Fibroblast of mammary gland (primary cell): ENCODE measurements around the gene TOPBP1.

Source experiments
- DNase-seq: peaks from one replicate; pipeline ENCODE4 v3.0.0-alpha.2; 2010; ENCODE audit warnings: low read depth
- H3K4me3 ChIP-seq: 2 replicates; pipeline ENCODE4 v1.5.1; 2011; ENCODE audit warnings: low read depth, mild to moderate bottlenecking, low read length, moderate library complexity; ENCODE audit not compliant: control insufficient read depth
- CTCF ChIP-seq: conservative IDR thresholded peaks from 2 replicates; pipeline ENCODE4 v1.5.1; 2011; ENCODE audit warnings: low read depth, low read length, inconsistent platforms; ENCODE audit not compliant: control insufficient read depth, insufficient read depth

The TOPBP1 gene

DNA sequence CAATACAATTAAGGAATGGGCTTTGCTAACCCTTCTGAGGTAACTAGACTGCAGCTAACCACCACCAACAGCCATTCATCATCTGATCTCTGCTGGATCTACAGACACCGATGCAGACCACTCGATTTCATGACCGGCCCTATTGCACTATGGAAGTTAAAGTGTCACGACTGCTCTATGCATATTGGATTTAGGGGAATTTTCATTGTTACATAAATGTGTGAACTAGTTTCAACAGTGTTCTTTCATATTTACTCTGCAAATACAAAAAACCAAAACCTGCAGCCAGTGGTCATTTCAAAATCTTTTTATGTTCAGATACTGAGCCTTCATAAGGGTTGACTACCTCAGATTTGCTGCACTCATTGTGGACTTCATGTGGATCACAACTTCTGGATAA lies 73.7 kb downstream of the TOPBP1 start:
- DNase-seq: no peak
- no peak for TF ChIP-seq CTCF

DNA sequence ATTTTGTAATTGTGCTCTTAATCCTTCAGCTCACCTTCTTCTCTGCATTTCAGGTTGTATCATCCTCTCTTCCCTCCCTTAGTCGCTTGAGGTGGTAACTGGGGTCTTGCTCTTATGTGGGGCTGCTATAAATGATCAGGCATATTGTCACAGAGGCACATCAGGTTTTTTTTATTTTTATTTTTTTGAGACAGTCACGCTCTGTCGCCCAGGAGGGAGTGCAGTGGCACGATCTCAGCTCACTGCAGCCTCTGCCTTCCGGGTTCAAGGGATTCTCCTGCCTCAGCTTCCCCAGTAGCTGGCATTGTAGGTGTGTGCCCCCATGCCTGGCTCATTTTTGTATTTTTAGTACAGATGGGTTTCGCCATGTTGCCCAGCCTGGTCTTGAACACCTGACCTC lies 78.3 kb downstream of the TOPBP1 start:
- TF ChIP-seq CTCF: no peak
- no peak overlapping the region for H3K4me3 ChIP-seq

More for the DNA sequence above, 73.7 kb downstream of the TOPBP1 start:
- H3K4me3 ChIP-seq: no peak overlapping the region

GRCh38 chr3:133578548-133579191 lies 83.1 kb downstream of the TOPBP1 start:
- DNase-seq: peak; percentile 63
- no peak overlapping the region for H3K4me3 ChIP-seq
- TF ChIP-seq CTCF: peak; percentile 66

More for the DNA sequence above, 78.3 kb downstream of the TOPBP1 start:
- DNase-seq: no peak

GRCh38 chr3:133576169-133576568 lies 85.6 kb downstream of the TOPBP1 start:
- H3K4me3 ChIP-seq: peak overlapping the region; percentile 66
- no peak for TF ChIP-seq CTCF
- DNase-seq: no peak

DNA sequence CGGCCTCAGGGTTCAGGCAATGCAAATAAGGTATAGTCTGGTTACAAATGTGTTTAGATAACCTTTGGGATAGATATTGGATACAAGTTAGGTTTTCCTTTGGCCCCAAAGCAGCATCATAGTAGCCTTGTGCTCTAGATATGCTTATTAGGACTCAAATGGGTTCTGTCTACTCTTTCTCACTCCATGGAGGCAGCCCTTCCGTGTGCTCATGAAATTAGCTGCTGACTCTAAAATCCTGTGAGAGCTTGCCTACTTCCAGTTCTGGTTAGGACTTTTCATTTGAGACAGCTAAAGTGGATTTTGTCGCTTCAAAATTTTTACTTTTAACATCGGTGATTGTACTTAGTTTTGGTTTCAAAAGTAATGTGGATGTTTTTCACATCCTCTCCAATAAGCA lies 86.7 kb downstream of the TOPBP1 start:
- no peak for DNase-seq

DNA sequence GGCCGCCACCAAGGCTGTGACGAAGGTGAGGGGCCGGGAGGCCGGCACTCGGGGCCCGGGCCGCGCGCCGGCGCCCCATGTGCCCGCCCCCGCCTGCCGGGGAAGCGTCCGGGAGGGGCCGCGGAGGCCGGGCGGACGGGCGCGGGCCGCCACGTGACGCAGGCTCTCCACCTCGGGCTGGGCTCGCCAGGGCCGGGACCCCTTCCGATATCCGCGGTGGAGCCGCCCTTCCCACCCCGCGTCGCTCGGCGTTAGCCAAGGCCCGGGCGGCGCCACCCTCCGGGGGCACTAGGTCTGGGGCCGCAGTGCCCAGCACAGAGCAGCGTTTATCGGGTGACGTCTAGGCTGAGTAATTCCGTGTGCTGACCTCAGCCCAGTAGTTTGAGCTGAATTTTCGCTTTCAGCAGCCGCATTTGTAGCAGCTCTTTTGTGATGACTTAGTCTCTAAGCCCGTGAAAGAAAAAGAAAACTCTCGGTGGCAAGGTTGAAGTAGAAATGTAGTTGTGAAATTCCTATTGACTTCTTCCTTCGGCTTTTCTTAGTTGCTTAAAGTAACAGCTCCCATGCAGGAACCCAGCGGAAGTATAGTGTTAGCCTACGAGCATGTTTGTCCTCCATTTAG lies 87.4 kb downstream of the TOPBP1 start:
- H3K4me3 ChIP-seq: peak overlapping the region; percentile 66
- DNase-seq: peak; percentile 82
- no peak for TF ChIP-seq CTCF

More for the DNA sequence above, 86.7 kb downstream of the TOPBP1 start:
- TF ChIP-seq CTCF: no peak
- peak overlapping the region; percentile 66 for H3K4me3 ChIP-seq

DNA sequence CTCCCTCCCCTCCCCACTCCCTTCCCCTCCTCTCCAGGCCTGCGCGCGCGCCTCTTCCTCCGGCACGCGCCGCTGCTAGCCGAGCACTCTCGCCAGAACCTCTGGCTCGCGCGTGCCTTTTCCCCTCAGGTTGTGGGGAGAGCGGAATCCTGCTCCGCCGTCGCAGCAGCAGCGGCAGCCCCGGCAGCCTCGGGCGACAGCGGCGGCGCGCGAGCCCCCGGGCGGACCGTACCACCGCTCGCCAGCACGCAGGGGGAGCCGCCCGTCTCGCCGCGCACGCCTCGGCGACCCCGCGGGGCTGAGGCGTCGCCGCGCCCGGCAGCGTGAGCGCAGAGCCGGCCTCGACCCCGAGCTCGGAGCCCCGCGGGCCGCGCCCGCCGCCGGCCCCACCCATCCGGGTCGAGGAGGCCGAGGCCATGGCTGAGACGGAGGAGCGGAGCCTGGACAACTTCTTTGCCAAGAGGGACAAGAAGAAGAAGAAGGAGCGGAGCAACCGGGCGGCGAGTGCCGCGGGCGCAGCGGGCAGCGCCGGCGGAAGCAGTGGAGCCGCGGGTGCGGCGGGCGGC lies 88.0 kb downstream of the TOPBP1 start, which contains the start of gene CDV3:
Gene CDV3 (plus strand): TSS at position 58 of the 566 bp plus-strand sequence. CDS start 359 bp downstream, at position 417.
- no peak for DNase-seq
- TF ChIP-seq CTCF: no peak
- peak within 1 kb of the TSS; percentile 66 for H3K4me3 ChIP-seq
